GM23338 (cell line): Measurements from ENCODE around the gene MICA. TPM values are rescaled to one million over a fixed set of nuclear protein-coding genes. Genes with fewer than 3 reads are reported as not detected.

ENCODE experiments used
- ATAC-seq: fragments of 200-7000 bp; cut with Tn5 transposase; 3 replicates; pipeline ENCODE4 v1.9.1; 2020
- DNase-seq: peaks from one replicate; pipeline ENCODE4 v3.0.0-alpha.2; 2015; ENCODE audit warnings: low spot score
- H2AFZ ChIP-seq: fragments of 200-600 bp; sonication (generic); 2 replicates; pipeline ENCODE4 v1.8.0; 2016; ENCODE audit warnings: antibody characterized with exemption, mild to moderate bottlenecking, moderate library complexity
- H3F3A ChIP-seq: fragments of 200-600 bp; sonication (generic); replicated peaks from 2 replicates; pipeline ENCODE4 v1.8.0; 2017; ENCODE audit warnings: antibody characterized with exemption, mixed run types, low read depth
- H3K27ac ChIP-seq: fragments of 200-600 bp; sonication (generic); 2 replicates; pipeline ENCODE4 v1.6.1; 2016; ENCODE audit warnings: low read depth
- H3K27me3 ChIP-seq: fragments of 200-600 bp; sonication (generic); 2 replicates; pipeline ENCODE4 v1.8.0; 2016; ENCODE audit warnings: mild to moderate bottlenecking, mixed run types, moderate library complexity; ENCODE audit not compliant: insufficient read depth
- H3K36me3 ChIP-seq: fragments of 200-600 bp; sonication (generic); 2 replicates; pipeline ENCODE4 v1.8.0; 2016; ENCODE audit warnings: mild to moderate bottlenecking; ENCODE audit not compliant: insufficient read depth
- H3K4me1 ChIP-seq: fragments of 200-600 bp; sonication (generic); 2 replicates; pipeline ENCODE4 v1.8.0; 2016; ENCODE audit warnings: mild to moderate bottlenecking, moderate library complexity; ENCODE audit not compliant: insufficient read depth
- H3K4me2 ChIP-seq: fragments of 200-600 bp; sonication (generic); 2 replicates; pipeline ENCODE4 v1.7.1; 2017; ENCODE audit warnings: mixed run types
- H3K4me3 ChIP-seq: fragments of 200-600 bp; sonication (generic); 2 replicates; pipeline ENCODE4 v1.6.1; 2016; ENCODE audit warnings: mixed run types
- H3K79me2 ChIP-seq: fragments of 200-600 bp; sonication (generic); replicated peaks from 2 replicates; pipeline ENCODE4 v1.8.0; 2017; ENCODE audit warnings: mild to moderate bottlenecking; ENCODE audit not compliant: insufficient read depth
- H3K9me2 ChIP-seq: fragments of 200-600 bp; sonication (generic); 2 replicates; pipeline ENCODE4 v1.8.0; 2017; ENCODE audit not compliant: insufficient read depth
- H4K20me1 ChIP-seq: fragments of 200-600 bp; sonication (generic); replicated peaks from 2 replicates; pipeline ENCODE4 v1.8.0; 2017; ENCODE audit warnings: mild to moderate bottlenecking; ENCODE audit not compliant: insufficient read depth
- H3K27ac Mint-ChIP-seq: 2 replicates; pipeline ENCODE4 v1.8.0; 2020; ENCODE audit warnings: inconsistent platforms, mild to moderate bottlenecking, moderate library complexity, mixed read lengths
- H3K27me3 Mint-ChIP-seq: 3 replicates; pipeline ENCODE4 v1.8.0; 2022; ENCODE audit warnings: low read depth, mild to moderate bottlenecking, moderate library complexity, mixed read lengths, inconsistent platforms; ENCODE audit not compliant: insufficient read depth, poor library complexity
- H3K36me3 Mint-ChIP-seq: 3 replicates; pipeline ENCODE4 v1.8.0; 2021; ENCODE audit warnings: low read depth, mild to moderate bottlenecking, inconsistent platforms, moderate library complexity, mixed read lengths
- H3K4me1 Mint-ChIP-seq: 3 replicates; pipeline ENCODE4 v1.8.0; 2020; ENCODE audit warnings: mild to moderate bottlenecking, inconsistent platforms, mixed read lengths
- H3K4me3 Mint-ChIP-seq: 3 replicates; pipeline ENCODE4 v1.8.0; 2021; ENCODE audit warnings: moderate library complexity, mild to moderate bottlenecking, inconsistent platforms, mixed read lengths
- H3K9me3 Mint-ChIP-seq: 3 replicates; pipeline ENCODE4 v1.8.0; 2020; ENCODE audit warnings: moderate library complexity, mild to moderate bottlenecking, inconsistent platforms, mixed read lengths
- CREB1 ChIP-seq: fragments of 250-450 bp; sonication (Bioruptor Pico); IDR thresholded peaks from 2 replicates; pipeline ENCODE4 v1.5.0; 2020; ENCODE audit warnings: low read depth, mild to moderate bottlenecking, moderate library complexity
- EZH2 ChIP-seq: fragments of 200-600 bp; sonication (generic); IDR thresholded peaks from one replicate; pipeline ENCODE4 v1.8.0; 2017; ENCODE audit warnings: antibody characterized with exemption, mild to moderate bottlenecking, low read depth; ENCODE audit not compliant: unreplicated experiment
- JUNB ChIP-seq: IDR thresholded peaks from one replicate; pipeline ENCODE4 v1.6.1; 2016; ENCODE audit warnings: antibody characterized with exemption; ENCODE audit not compliant: unreplicated experiment
- NANOG ChIP-seq: IDR thresholded peaks from 2 replicates; pipeline ENCODE4 v1.6.1; 2016; ENCODE audit warnings: antibody characterized with exemption, borderline replicate concordance
- STAT1 ChIP-seq: IDR thresholded peaks from one replicate; pipeline ENCODE4 v1.6.1; 2016; ENCODE audit warnings: antibody characterized with exemption; ENCODE audit not compliant: unreplicated experiment
- ZNF331 ChIP-seq: fragments of 250-450 bp; sonication (Bioruptor Pico); IDR thresholded peaks from 2 replicates; pipeline ENCODE4 v1.5.0; 2020; ENCODE audit warnings: low read depth, mild to moderate bottlenecking, moderate library complexity
- polyA plus RNA-seq: library from polyadenylated mRNA; unstranded; fragments of >200 nt; fragmentation: Nextera tagmentation; extraction: Ambion mirVana; gene quantifications from 2 replicates; pipeline ENCODE4 v1.2.1, GENCODE V29; 2016
- total RNA-seq: library from RNA; depleted of rRNA; stranded (reverse); fragments of >200 nt; shearing (Covaris generic); gene quantifications from 2 replicates; pipeline ENCODE4 v1.2.3, GENCODE V29; 2014
- TF ChIP-seq, protein P1 (sequence below): fragments of 250-450 bp; sonication (Bioruptor Pico); IDR thresholded peaks from 2 replicates; pipeline ENCODE4 v1.5.0; 2020; ENCODE audit warnings: mild to moderate bottlenecking, moderate library complexity
- TF ChIP-seq, protein P2 (sequence below): IDR thresholded peaks from one replicate; pipeline ENCODE4 v1.6.1; 2018; ENCODE audit warnings: antibody characterized with exemption; ENCODE audit not compliant: unreplicated experiment
- TF ChIP-seq, protein P3 (sequence below): IDR thresholded peaks from 2 replicates; pipeline ENCODE4 v1.6.1; 2016; ENCODE audit warnings: antibody characterized with exemption
- TF ChIP-seq, protein P4 (sequence below), 2 experiments: fragments of 200-600 bp in 1 of 2; sonication (generic) in 1 of 2; conservative IDR thresholded peaks; 2 replicates each; pipeline versions ENCODE4 v1.5.1 to v1.6.1; 2016 to 2017; ENCODE audit warnings: antibody characterized with exemption in 2 of 2, low read depth in 2 of 2, mild to moderate bottlenecking in 2 of 2, moderate library complexity in 1 of 2

The MICA gene
- total and polyA plus RNA-seq, 2 experiments from 2014 or later = 13.4 to 22.7 TPM

DNA sequence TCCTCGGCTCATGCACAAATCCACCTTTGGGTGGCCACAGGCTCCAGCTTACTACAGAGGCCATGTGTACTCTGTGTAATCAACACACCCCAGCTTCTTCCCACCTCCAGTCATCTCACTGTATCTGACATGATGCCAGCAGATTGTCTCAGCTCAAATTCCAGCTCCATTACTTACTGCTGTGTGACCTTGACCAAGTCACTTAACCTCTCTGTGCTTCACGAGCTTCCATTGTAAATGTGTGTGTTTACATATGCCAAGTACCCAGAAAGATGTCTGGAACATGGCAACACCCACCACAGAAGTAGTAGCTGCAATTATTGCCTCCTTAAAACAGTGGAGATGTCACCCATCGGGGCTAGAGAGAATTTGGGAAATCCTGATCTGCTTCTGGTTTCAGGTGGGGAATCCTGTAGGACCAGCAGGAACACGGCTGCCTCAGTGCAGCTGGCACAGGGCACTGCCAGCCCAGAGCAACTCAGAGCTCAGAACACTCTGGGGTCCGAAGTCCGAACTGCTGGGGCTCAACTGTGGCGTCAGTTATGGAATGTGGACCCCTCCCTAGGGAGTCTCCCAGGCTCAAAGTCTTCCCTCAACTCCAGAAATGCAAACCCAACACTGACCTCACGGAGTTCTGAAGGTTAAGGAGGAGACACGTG is 25.2 kb upstream of the MICA start:
- Mint-ChIP-seq H3K27ac (no peak overlapping the region), H3K4me1 (no peaks in the 10 kb centered on the region), H3K36me3 (no peaks in the 10 kb centered on the region), H3K27me3 (peaks cover 8% of the 10 kb centered on the region), H3K4me3 (no peak overlapping the region), H3K9me3 (peaks cover 3% of the 10 kb centered on the region; the same call in 2 of the 3 replicates)
- H4K20me1 ChIP-seq = no peaks in the 10 kb centered on the region
- H2AFZ ChIP-seq = no peak overlapping the region
- TF ChIP-seq, protein P1, sequence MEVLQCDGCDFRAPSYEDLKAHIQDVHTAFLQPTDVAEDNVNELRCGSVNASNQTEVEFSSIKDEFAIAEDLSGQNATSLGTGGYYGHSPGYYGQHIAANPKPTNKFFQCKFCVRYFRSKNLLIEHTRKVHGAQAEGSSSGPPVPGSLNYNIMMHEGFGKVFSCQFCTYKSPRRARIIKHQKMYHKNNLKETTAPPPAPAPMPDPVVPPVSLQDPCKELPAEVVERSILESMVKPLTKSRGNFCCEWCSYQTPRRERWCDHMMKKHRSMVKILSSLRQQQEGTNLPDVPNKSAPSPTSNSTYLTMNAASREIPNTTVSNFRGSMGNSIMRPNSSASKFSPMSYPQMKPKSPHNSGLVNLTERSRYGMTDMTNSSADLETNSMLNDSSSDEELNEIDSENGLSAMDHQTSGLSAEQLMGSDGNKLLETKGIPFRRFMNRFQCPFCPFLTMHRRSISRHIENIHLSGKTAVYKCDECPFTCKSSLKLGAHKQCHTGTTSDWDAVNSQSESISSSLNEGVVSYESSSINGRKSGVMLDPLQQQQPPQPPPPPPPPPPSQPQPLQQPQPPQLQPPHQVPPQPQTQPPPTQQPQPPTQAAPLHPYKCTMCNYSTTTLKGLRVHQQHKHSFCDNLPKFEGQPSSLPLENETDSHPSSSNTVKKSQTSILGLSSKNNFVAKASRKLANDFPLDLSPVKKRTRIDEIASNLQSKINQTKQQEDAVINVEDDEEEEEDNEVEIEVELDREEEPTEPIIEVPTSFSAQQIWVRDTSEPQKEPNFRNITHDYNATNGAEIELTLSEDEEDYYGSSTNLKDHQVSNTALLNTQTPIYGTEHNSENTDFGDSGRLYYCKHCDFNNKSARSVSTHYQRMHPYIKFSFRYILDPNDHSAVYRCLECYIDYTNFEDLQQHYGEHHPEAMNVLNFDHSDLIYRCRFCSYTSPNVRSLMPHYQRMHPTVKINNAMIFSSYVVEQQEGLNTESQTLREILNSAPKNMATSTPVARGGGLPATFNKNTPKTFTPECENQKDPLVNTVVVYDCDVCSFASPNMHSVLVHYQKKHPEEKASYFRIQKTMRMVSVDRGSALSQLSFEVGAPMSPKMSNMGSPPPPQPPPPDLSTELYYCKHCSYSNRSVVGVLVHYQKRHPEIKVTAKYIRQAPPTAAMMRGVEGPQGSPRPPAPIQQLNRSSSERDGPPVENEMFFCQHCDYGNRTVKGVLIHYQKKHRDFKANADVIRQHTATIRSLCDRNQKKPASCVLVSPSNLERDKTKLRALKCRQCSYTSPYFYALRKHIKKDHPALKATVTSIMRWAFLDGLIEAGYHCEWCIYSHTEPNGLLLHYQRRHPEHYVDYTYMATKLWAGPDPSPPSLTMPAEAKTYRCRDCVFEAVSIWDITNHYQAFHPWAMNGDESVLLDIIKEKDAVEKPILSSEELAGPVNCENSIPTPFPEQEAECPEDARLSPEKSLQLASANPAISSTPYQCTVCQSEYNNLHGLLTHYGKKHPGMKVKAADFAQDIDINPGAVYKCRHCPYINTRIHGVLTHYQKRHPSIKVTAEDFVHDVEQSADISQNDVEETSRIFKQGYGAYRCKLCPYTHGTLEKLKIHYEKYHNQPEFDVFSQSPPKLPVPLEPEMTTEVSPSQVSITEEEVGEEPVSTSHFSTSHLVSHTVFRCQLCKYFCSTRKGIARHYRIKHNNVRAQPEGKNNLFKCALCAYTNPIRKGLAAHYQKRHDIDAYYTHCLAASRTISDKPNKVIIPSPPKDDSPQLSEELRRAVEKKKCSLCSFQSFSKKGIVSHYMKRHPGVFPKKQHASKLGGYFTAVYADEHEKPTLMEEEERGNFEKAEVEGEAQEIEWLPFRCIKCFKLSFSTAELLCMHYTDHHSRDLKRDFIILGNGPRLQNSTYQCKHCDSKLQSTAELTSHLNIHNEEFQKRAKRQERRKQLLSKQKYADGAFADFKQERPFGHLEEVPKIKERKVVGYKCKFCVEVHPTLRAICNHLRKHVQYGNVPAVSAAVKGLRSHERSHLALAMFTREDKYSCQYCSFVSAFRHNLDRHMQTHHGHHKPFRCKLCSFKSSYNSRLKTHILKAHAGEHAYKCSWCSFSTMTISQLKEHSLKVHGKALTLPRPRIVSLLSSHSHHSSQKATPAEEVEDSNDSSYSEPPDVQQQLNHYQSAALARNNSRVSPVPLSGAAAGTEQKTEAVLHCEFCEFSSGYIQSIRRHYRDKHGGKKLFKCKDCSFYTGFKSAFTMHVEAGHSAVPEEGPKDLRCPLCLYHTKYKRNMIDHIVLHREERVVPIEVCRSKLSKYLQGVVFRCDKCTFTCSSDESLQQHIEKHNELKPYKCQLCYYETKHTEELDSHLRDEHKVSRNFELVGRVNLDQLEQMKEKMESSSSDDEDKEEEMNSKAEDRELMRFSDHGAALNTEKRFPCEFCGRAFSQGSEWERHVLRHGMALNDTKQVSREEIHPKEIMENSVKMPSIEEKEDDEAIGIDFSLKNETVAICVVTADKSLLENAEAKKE (CRISPR knock-in tag) = no peak
- no peak for TF ChIP-seq JUNB
- TF ChIP-seq, protein P2, sequence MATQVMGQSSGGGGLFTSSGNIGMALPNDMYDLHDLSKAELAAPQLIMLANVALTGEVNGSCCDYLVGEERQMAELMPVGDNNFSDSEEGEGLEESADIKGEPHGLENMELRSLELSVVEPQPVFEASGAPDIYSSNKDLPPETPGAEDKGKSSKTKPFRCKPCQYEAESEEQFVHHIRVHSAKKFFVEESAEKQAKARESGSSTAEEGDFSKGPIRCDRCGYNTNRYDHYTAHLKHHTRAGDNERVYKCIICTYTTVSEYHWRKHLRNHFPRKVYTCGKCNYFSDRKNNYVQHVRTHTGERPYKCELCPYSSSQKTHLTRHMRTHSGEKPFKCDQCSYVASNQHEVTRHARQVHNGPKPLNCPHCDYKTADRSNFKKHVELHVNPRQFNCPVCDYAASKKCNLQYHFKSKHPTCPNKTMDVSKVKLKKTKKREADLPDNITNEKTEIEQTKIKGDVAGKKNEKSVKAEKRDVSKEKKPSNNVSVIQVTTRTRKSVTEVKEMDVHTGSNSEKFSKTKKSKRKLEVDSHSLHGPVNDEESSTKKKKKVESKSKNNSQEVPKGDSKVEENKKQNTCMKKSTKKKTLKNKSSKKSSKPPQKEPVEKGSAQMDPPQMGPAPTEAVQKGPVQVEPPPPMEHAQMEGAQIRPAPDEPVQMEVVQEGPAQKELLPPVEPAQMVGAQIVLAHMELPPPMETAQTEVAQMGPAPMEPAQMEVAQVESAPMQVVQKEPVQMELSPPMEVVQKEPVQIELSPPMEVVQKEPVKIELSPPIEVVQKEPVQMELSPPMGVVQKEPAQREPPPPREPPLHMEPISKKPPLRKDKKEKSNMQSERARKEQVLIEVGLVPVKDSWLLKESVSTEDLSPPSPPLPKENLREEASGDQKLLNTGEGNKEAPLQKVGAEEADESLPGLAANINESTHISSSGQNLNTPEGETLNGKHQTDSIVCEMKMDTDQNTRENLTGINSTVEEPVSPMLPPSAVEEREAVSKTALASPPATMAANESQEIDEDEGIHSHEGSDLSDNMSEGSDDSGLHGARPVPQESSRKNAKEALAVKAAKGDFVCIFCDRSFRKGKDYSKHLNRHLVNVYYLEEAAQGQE = no peak
- no peak for TF ChIP-seq ZNF331
- TF ChIP-seq, protein P3, sequence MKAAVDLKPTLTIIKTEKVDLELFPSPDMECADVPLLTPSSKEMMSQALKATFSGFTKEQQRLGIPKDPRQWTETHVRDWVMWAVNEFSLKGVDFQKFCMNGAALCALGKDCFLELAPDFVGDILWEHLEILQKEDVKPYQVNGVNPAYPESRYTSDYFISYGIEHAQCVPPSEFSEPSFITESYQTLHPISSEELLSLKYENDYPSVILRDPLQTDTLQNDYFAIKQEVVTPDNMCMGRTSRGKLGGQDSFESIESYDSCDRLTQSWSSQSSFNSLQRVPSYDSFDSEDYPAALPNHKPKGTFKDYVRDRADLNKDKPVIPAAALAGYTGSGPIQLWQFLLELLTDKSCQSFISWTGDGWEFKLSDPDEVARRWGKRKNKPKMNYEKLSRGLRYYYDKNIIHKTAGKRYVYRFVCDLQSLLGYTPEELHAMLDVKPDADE = no peak
- no peak for TF ChIP-seq EZH2
- TF ChIP-seq NANOG = no peak
- TF ChIP-seq, protein P4, sequence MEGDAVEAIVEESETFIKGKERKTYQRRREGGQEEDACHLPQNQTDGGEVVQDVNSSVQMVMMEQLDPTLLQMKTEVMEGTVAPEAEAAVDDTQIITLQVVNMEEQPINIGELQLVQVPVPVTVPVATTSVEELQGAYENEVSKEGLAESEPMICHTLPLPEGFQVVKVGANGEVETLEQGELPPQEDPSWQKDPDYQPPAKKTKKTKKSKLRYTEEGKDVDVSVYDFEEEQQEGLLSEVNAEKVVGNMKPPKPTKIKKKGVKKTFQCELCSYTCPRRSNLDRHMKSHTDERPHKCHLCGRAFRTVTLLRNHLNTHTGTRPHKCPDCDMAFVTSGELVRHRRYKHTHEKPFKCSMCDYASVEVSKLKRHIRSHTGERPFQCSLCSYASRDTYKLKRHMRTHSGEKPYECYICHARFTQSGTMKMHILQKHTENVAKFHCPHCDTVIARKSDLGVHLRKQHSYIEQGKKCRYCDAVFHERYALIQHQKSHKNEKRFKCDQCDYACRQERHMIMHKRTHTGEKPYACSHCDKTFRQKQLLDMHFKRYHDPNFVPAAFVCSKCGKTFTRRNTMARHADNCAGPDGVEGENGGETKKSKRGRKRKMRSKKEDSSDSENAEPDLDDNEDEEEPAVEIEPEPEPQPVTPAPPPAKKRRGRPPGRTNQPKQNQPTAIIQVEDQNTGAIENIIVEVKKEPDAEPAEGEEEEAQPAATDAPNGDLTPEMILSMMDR (conservative IDR thresholded peaks at IDR 0.05; ENCODE audit: low read depth in 2 of 2) = no peak
- no peak for TF ChIP-seq CREB1
- TF ChIP-seq STAT1 = no peak
- no peak overlapping the region for H3K4me2 ChIP-seq
- H3K27ac ChIP-seq = no peak overlapping the region
- no peaks in the 10 kb centered on the region for H3K36me3 ChIP-seq
- H3K4me1 ChIP-seq = no peaks in the 10 kb centered on the region
- H3K79me2 ChIP-seq = no peaks in the 10 kb centered on the region
- no peak overlapping the region for H3K4me3 ChIP-seq
- no peak for ATAC-seq
- H3F3A ChIP-seq = no peaks in the 10 kb centered on the region
- H3K9me2 ChIP-seq = no peaks in the 10 kb centered on the region
- no peaks in the 10 kb centered on the region for H3K27me3 ChIP-seq
- no peak for DNase-seq
